Neural progenitor cell (in vitro differentiated cells): Measurements from ENCODE around the gene ZNF488. TPM values are rescaled to one million over a fixed set of nuclear protein-coding genes. Genes with fewer than 3 reads are reported as not detected.

Experiments
- DNase-seq: peaks from one replicate; pipeline ENCODE4 v3.0.0-alpha.2; 2016; ENCODE audit warnings: low spot score
- H2AFZ ChIP-seq: fragments of 200-600 bp; sonication (generic); replicated peaks from 2 replicates; pipeline ENCODE4 v1.6.1; 2016; ENCODE audit warnings: antibody characterized with exemption
- H3F3A ChIP-seq: fragments of 200-600 bp; sonication (generic); 2 replicates; pipeline ENCODE4 v1.6.1; 2016; ENCODE audit warnings: antibody characterized with exemption, low read depth
- H3K27ac ChIP-seq: fragments of 200-600 bp; sonication (generic); 2 replicates; pipeline ENCODE4 v1.5.1; 2016; ENCODE audit warnings: mild to moderate bottlenecking
- H3K27me3 ChIP-seq: fragments of 200-600 bp; sonication (generic); 2 replicates; pipeline ENCODE4 v1.6.1; 2016; ENCODE audit warnings: mild to moderate bottlenecking, moderate library complexity
- H3K36me3 ChIP-seq: fragments of 200-600 bp; sonication (generic); 2 replicates; pipeline ENCODE4 v1.5.1; 2016
- H3K4me1 ChIP-seq: fragments of 200-600 bp; sonication (generic); 2 replicates; pipeline ENCODE4 v1.6.1; 2016; ENCODE audit warnings: mixed run types
- H3K4me2 ChIP-seq: fragments of 200-600 bp; sonication (generic); 2 replicates; pipeline ENCODE4 v1.6.1; 2016
- H3K4me3 ChIP-seq: fragments of 200-600 bp; sonication (generic); 2 replicates; pipeline ENCODE4 v1.5.1; 2016
- H3K79me2 ChIP-seq: fragments of 200-600 bp; sonication (generic); 2 replicates; pipeline ENCODE4 v1.6.1; 2016; ENCODE audit warnings: low read depth
- H3K9ac ChIP-seq: fragments of 200-600 bp; sonication (generic); 2 replicates; pipeline ENCODE4 v1.6.1; 2016
- H3K9me3 ChIP-seq: fragments of 200-600 bp; sonication (generic); 2 replicates; pipeline ENCODE4 v1.5.1; 2016; ENCODE audit warnings: low read depth
- H4K20me1 ChIP-seq: fragments of 200-600 bp; sonication (generic); 2 replicates; pipeline ENCODE4 v1.6.1; 2016; ENCODE audit warnings: low read depth
- H3K27ac Mint-ChIP-seq: 3 replicates; pipeline ENCODE4 v1.8.0; 2021; ENCODE audit warnings: mixed read lengths
- H3K27me3 Mint-ChIP-seq: 2 replicates; pipeline ENCODE4 v1.8.0; 2022; ENCODE audit warnings: low read depth, mild to moderate bottlenecking, inconsistent platforms, moderate library complexity, mixed read lengths; ENCODE audit not compliant: insufficient read depth
- H3K36me3 Mint-ChIP-seq: 3 replicates; pipeline ENCODE4 v1.8.0; 2021; ENCODE audit warnings: mixed read lengths
- H3K4me1 Mint-ChIP-seq: 3 replicates; pipeline ENCODE4 v1.8.0; 2021; ENCODE audit warnings: mixed read lengths
- H3K4me3 Mint-ChIP-seq: 3 replicates; pipeline ENCODE4 v1.8.0; 2021; ENCODE audit warnings: mild to moderate bottlenecking, moderate library complexity, mixed read lengths
- H3K9me3 Mint-ChIP-seq: 3 replicates; pipeline ENCODE4 v1.8.0; 2020; ENCODE audit warnings: mixed read lengths
- EZH2 ChIP-seq: fragments of 200-600 bp; sonication (generic); IDR thresholded peaks from 2 replicates; pipeline ENCODE4 v1.6.1; 2017; ENCODE audit warnings: antibody characterized with exemption, mild to moderate bottlenecking, moderate library complexity
- EZH2phosphoT487 ChIP-seq: fragments of 200-600 bp; sonication (generic); IDR thresholded peaks from 2 replicates; pipeline ENCODE4 v1.6.1; 2017; ENCODE audit warnings: antibody characterized with exemption
- total RNA-seq: library from RNA; depleted of rRNA; stranded (reverse); fragments of >200 nt; gene quantifications from 2 replicates; pipeline ENCODE4 v1.2.3, GENCODE V29; 2015; ENCODE audit warnings: low replicate concordance
- TF ChIP-seq, protein P1 (sequence below): fragments of 200-600 bp; sonication (generic); IDR thresholded peaks from 2 replicates; pipeline ENCODE4 v1.5.1; 2017; ENCODE audit warnings: antibody characterized with exemption, mild to moderate bottlenecking

Gene ZNF488
- total RNA-seq, 1 donor from 2014 or later: not detected

DNA sequence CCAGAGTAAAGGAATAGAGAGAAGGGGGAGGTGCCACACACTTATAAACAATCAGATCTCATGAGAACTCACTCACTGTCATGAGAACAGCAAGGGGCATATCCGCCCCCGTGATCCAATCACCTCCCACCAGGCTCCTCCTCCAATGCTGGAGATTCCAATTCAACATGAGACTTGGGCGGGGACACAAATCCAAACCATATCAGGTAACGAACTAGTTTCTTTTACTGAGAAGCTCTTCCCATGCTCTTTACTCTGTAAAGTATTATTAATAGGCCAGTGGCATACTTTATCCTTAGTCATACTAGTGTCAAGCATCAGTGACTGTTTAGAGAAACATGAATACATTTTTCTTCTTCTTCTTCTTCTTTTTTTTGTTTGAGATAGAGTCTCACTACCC, 39.4 kb upstream of the ZNF488 start:
- no peak overlapping the region for H2AFZ ChIP-seq
- no peak for DNase-seq
- H3K4me3 ChIP-seq: no peak overlapping the region
- no peaks in the 10 kb centered on the region for H3K79me2 ChIP-seq
- no peaks in the 10 kb centered on the region for H3F3A ChIP-seq
- Mint-ChIP-seq H3K27me3 (no peaks in the 10 kb centered on the region), H3K9me3 (peaks cover 2% of the 10 kb centered on the region), H3K4me1 (peaks cover 13% of the 10 kb centered on the region), H3K36me3 (no peaks in the 10 kb centered on the region), H3K4me3 (no peak overlapping the region), H3K27ac (no peak overlapping the region)
- H3K27me3 ChIP-seq: no peaks in the 10 kb centered on the region
- H3K9me3 ChIP-seq: no peaks in the 10 kb centered on the region
- no peaks in the 10 kb centered on the region for H4K20me1 ChIP-seq
- no peak overlapping the region for H3K27ac ChIP-seq
- no peaks in the 10 kb centered on the region for H3K36me3 ChIP-seq
- no peak overlapping the region for H3K4me2 ChIP-seq
- no peak overlapping the region for H3K9ac ChIP-seq
- TF ChIP-seq EZH2phosphoT487: no peak
- no peak for TF ChIP-seq EZH2
- H3K4me1 ChIP-seq: no peaks in the 10 kb centered on the region

DNA sequence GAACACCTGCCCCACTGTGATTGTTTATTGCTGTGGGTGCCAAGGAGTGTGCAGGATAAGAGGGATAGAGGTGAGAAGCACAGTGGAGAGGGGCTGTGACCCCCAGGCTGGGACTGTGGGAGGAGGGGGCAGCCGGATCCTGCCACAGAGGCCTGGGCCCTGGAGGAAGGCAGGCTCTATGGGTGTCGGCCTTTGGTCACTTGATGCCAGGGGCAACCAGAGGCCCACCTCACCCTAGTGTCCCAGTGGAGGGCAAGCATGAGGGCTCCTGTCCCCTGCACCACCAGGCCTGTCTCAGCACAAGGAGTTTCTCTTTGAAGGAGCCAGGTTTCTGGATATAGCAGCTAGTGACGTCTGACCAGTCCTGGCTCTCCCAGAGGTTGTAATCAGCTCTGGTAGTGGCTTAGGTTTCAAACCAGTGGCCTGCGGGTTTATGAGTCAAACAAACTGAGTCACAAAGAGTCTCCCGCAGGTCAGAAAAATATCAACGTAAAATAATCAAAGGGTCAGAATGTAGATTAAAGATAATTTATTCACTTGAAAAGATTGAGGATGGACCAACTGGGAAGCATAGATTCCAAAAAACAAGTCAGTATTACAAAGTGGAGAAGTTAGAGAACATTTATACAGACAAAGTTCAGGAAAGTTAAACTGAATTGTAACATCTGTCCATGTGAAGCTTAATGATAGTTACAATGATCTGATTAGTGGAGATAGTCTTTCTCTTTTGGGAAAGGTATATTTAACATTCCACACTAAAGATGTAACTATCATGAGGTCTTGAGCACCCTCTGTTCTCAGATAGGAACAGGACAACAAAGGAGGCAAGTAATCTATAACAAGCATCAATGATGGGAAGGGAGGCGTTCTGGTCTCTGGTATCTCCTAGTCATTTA, 37.2 kb upstream of the ZNF488 start:
- no peaks in the 10 kb centered on the region for H3K9me3 Mint-ChIP-seq
- TF ChIP-seq EZH2 (no peak), EZH2phosphoT487 (no peak)
- TF ChIP-seq, protein P1, sequence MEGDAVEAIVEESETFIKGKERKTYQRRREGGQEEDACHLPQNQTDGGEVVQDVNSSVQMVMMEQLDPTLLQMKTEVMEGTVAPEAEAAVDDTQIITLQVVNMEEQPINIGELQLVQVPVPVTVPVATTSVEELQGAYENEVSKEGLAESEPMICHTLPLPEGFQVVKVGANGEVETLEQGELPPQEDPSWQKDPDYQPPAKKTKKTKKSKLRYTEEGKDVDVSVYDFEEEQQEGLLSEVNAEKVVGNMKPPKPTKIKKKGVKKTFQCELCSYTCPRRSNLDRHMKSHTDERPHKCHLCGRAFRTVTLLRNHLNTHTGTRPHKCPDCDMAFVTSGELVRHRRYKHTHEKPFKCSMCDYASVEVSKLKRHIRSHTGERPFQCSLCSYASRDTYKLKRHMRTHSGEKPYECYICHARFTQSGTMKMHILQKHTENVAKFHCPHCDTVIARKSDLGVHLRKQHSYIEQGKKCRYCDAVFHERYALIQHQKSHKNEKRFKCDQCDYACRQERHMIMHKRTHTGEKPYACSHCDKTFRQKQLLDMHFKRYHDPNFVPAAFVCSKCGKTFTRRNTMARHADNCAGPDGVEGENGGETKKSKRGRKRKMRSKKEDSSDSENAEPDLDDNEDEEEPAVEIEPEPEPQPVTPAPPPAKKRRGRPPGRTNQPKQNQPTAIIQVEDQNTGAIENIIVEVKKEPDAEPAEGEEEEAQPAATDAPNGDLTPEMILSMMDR: no peak
- no peaks in the 10 kb centered on the region for H3K36me3 ChIP-seq
- H3K4me2 ChIP-seq: no peak overlapping the region
- H3K27ac Mint-ChIP-seq: peak overlapping the region; percentile 58
- H3K27me3 Mint-ChIP-seq: no peaks in the 10 kb centered on the region
- no peaks in the 10 kb centered on the region for H3F3A ChIP-seq
- H3K9me3 ChIP-seq: no peaks in the 10 kb centered on the region
- DNase-seq: no peak
- no peaks in the 10 kb centered on the region for H3K36me3 Mint-ChIP-seq
- no peak overlapping the region for H3K27ac ChIP-seq
- no peaks in the 10 kb centered on the region for H3K4me1 ChIP-seq
- H3K4me3 ChIP-seq: no peak overlapping the region
- no peak overlapping the region for H3K4me3 Mint-ChIP-seq
- H2AFZ ChIP-seq: peak overlapping the region; percentile 97
- H3K4me1 Mint-ChIP-seq: peaks cover 13% of the 10 kb centered on the region
- H3K27me3 ChIP-seq: no peaks in the 10 kb centered on the region
- no peaks in the 10 kb centered on the region for H4K20me1 ChIP-seq
- H3K79me2 ChIP-seq: no peaks in the 10 kb centered on the region
- no peak overlapping the region for H3K9ac ChIP-seq

GRCh38 chr10:47420305-47421056, 36.4 kb upstream of the ZNF488 start:
- Histone ChIP-seq H4K20me1 (no peaks in the 10 kb centered on the region), H3K4me3 (no peak overlapping the region), H3K79me2 (no peaks in the 10 kb centered on the region), H3K4me2 (no peak overlapping the region), H3K36me3 (no peaks in the 10 kb centered on the region), H3K9me3 (no peaks in the 10 kb centered on the region), H3K27me3 (no peaks in the 10 kb centered on the region), H3F3A (no peaks in the 10 kb centered on the region), H2AFZ (peak overlapping the region; percentile 97), H3K4me1 (no peaks in the 10 kb centered on the region), H3K9ac (no peak overlapping the region), H3K27ac (no peak overlapping the region)
- Mint-ChIP-seq H3K27ac (peak overlapping the region; percentile 58), H3K4me1 (peaks cover 13% of the 10 kb centered on the region), H3K27me3 (no peaks in the 10 kb centered on the region), H3K36me3 (no peaks in the 10 kb centered on the region), H3K4me3 (no peak overlapping the region), H3K9me3 (no peaks in the 10 kb centered on the region)
- DNase-seq: peak; percentile 36
- TF ChIP-seq EZH2phosphoT487 (no peak), EZH2 (no peak)
- TF ChIP-seq, protein P1: no peak
